ENCODE data around the gene NELFA.

- TF ChIP-seq CTCF (IDR thresholded peaks at IDR 0.05; ENCODE audit: low read depth, low read length) (no peak), EZH2phosphoT487 (IDR thresholded peaks at IDR 0.05; ENCODE audit: low read depth) (no peak)
Observed at GRCh38 chr4:1978741-1979476, 29.9 kb downstream of the NELFA start.

Data from OCI-LY3 (cell line).